ENCODE measurements around the gene TNRC18. TPM values are rescaled to one million over a fixed set of nuclear protein-coding genes. Genes with fewer than 3 reads are reported as not detected.

Gene TNRC18
- total RNA-seq, 2 donors from 2014 or later: 67.6 to 69.0 TPM

- Mint-ChIP-seq H3K36me3 (ENCODE audit: insufficient read depth in 2 of 2) (no peaks in the 10 kb centered on the region), H3K27ac (no peak overlapping the region), H3K9me3 (no peaks in the 10 kb centered on the region), H3K4me3 (no peak overlapping the region), H3K4me1 (ENCODE audit: low read depth) (no peaks in the 10 kb centered on the region), H3K27me3 (ENCODE audit: low read depth) (no peaks in the 10 kb centered on the region)
- ATAC-seq (replicated peaks in 1 of 2): no peak
- DNase-seq: no peak
Measured at GRCh38 chr7:5442757-5443305, 19.2 kb upstream of the TNRC18 start.

GRCh38 chr7:5441840-5442503 is 18.3 kb upstream of the TNRC18 start:
- ATAC-seq (replicated peaks in 1 of 2) (no peak), DNase-seq (no peak)
- Mint-ChIP-seq H3K4me3 (no peak overlapping the region), H3K27ac (no peak overlapping the region), H3K9me3 (peaks cover 0 to 1% of the 10 kb centered on the region in 2 donors), H3K36me3 (ENCODE audit: insufficient read depth in 2 of 2) (no peaks in the 10 kb centered on the region), H3K27me3 (ENCODE audit: low read depth) (no peaks in the 10 kb centered on the region), H3K4me1 (ENCODE audit: low read depth) (no peaks in the 10 kb centered on the region)

GRCh38 chr7:5439572-5440496 is 16.2 kb upstream of the TNRC18 start:
- Mint-ChIP-seq H3K4me3 (no peak overlapping the region), H3K27ac (no peak overlapping the region), H3K27me3 (ENCODE audit: low read depth) (no peaks in the 10 kb centered on the region), H3K36me3 (ENCODE audit: insufficient read depth in 2 of 2) (peaks cover 0 to 2% of the 10 kb centered on the region in 2 donors), H3K4me1 (ENCODE audit: low read depth) (no peaks in the 10 kb centered on the region), H3K9me3 (peaks cover 0 to 1% of the 10 kb centered on the region in 2 donors)
- DNase-seq (no peak), ATAC-seq (replicated peaks in 1 of 2) (no peak)

- Mint-ChIP-seq H3K27ac (no peak overlapping the region), H3K27me3 (ENCODE audit: low read depth) (no peaks in the 10 kb centered on the region), H3K9me3 (peaks cover 0 to 1% of the 10 kb centered on the region in 2 donors), H3K4me1 (ENCODE audit: low read depth) (no peaks in the 10 kb centered on the region), H3K4me3 (no peak overlapping the region), H3K36me3 (ENCODE audit: insufficient read depth in 2 of 2) (peaks cover 0 to 2% of the 10 kb centered on the region in 2 donors)
- ATAC-seq (replicated peaks in 1 of 2) (no peak), DNase-seq (no peak)
Measured at GRCh38 chr7:5439209-5439571, 15.6 kb upstream of the TNRC18 start.

- ATAC-seq (replicated peaks in 1 of 2) (no peak), DNase-seq (no peak)
- Mint-ChIP-seq H3K27ac (no peak overlapping the region), H3K36me3 (ENCODE audit: insufficient read depth in 2 of 2) (peaks cover 0 to 2% of the 10 kb centered on the region in 2 donors), H3K27me3 (ENCODE audit: low read depth) (no peaks in the 10 kb centered on the region), H3K4me3 (no peak overlapping the region), H3K4me1 (ENCODE audit: low read depth) (no peaks in the 10 kb centered on the region), H3K9me3 (peaks cover 0 to 1% of the 10 kb centered on the region in 2 donors)
Measured at GRCh38 chr7:5437987-5438386, 14.4 kb upstream of the TNRC18 start.

GRCh38 chr7:5437348-5437892 is 13.8 kb upstream of the TNRC18 start:
- no peak for DNase-seq
- ATAC-seq (replicated peaks in 1 of 2): no peak
- Mint-ChIP-seq H3K27me3 (ENCODE audit: low read depth) (peaks cover 3% of the 10 kb centered on the region), H3K27ac (no peak overlapping the region), H3K9me3 (peaks cover 0 to 1% of the 10 kb centered on the region in 2 donors), H3K4me1 (ENCODE audit: low read depth) (no peaks in the 10 kb centered on the region), H3K4me3 (no peak overlapping the region), H3K36me3 (ENCODE audit: insufficient read depth in 2 of 2) (peaks cover 0 to 2% of the 10 kb centered on the region in 2 donors)

GRCh38 chr7:5436003-5436678 is 12.5 kb upstream of the TNRC18 start:
- H3K4me3 Mint-ChIP-seq: no peak overlapping the region

GRCh38 chr7:5435291-5436002 is 11.8 kb upstream of the TNRC18 start:
- peaks cover 20% of the 10 kb centered on the region for H3K27me3 Mint-ChIP-seq (ENCODE audit: low read depth)
- H3K27ac Mint-ChIP-seq: no peak overlapping the region

More at GRCh38 chr7:5436003-5436678, 12.5 kb upstream of the TNRC18 start:
- Mint-ChIP-seq H3K27me3 (ENCODE audit: low read depth) (peaks cover 16% of the 10 kb centered on the region), H3K9me3 (peaks cover 0 to 1% of the 10 kb centered on the region in 2 donors), H3K4me1 (ENCODE audit: low read depth) (no peaks in the 10 kb centered on the region), H3K27ac (no peak overlapping the region), H3K36me3 (ENCODE audit: insufficient read depth in 2 of 2) (peaks cover 0 to 2% of the 10 kb centered on the region in 2 donors)
- no peak for ATAC-seq (replicated peaks in 1 of 2)
- DNase-seq: no peak

GRCh38 chr7:5433181-5433580 is 9.5 kb upstream of the TNRC18 start:
- Mint-ChIP-seq H3K36me3 (ENCODE audit: insufficient read depth in 2 of 2) (peaks cover 0 to 2% of the 10 kb centered on the region in 2 donors), H3K9me3 (peaks cover 0 to 1% of the 10 kb centered on the region in 2 donors), H3K27ac (no peak overlapping the region), H3K27me3 (ENCODE audit: low read depth) (peaks cover 40% of the 10 kb centered on the region), H3K4me1 (ENCODE audit: low read depth) (peaks cover 14% of the 10 kb centered on the region), H3K4me3 (no peak overlapping the region)
- no peak for DNase-seq
- ATAC-seq (replicated peaks in 1 of 2): no peak

More at GRCh38 chr7:5435291-5436002, 11.8 kb upstream of the TNRC18 start:
- Mint-ChIP-seq H3K9me3 (peaks cover 0 to 1% of the 10 kb centered on the region in 2 donors), H3K4me1 (ENCODE audit: low read depth) (no peaks in the 10 kb centered on the region), H3K4me3 (no peak overlapping the region), H3K36me3 (ENCODE audit: insufficient read depth in 2 of 2) (peaks cover 0 to 2% of the 10 kb centered on the region in 2 donors)
- ATAC-seq (replicated peaks in 1 of 2) (no peak), DNase-seq (no peak)

- peaks cover 0 to 1% of the 10 kb centered on the region in 2 donors for H3K9me3 Mint-ChIP-seq
- peaks cover 42% of the 10 kb centered on the region for H3K27me3 Mint-ChIP-seq (ENCODE audit: low read depth)
Measured at GRCh38 chr7:5432691-5433090, 9.1 kb upstream of the TNRC18 start.

GRCh38 chr7:5431560-5432015 is 8.0 kb upstream of the TNRC18 start:
- H3K27ac Mint-ChIP-seq: no peak overlapping the region

More at GRCh38 chr7:5432691-5433090, 9.1 kb upstream of the TNRC18 start:
- DNase-seq (no peak), ATAC-seq (replicated peaks in 1 of 2) (no peak)
- Mint-ChIP-seq H3K27ac (no peak overlapping the region), H3K4me3 (no peak overlapping the region), H3K4me1 (ENCODE audit: low read depth) (peaks cover 15% of the 10 kb centered on the region), H3K36me3 (ENCODE audit: insufficient read depth in 2 of 2) (peaks cover 0 to 2% of the 10 kb centered on the region in 2 donors)

GRCh38 chr7:5430612-5430947 is 6.9 kb upstream of the TNRC18 start:
- H3K4me1 Mint-ChIP-seq (ENCODE audit: low read depth): peaks cover 26% of the 10 kb centered on the region
- H3K4me3 Mint-ChIP-seq: no peak overlapping the region
- no peak overlapping the region for H3K27ac Mint-ChIP-seq
- DNase-seq (no peak), ATAC-seq (replicated peaks in 1 of 2) (no peak)
- no peaks in the 10 kb centered on the region for H3K9me3 Mint-ChIP-seq
- H3K27me3 Mint-ChIP-seq (ENCODE audit: low read depth): peaks cover 56% of the 10 kb centered on the region
- H3K36me3 Mint-ChIP-seq (ENCODE audit: insufficient read depth in 2 of 2): no peaks in the 10 kb centered on the region

More at GRCh38 chr7:5431560-5432015, 8.0 kb upstream of the TNRC18 start:
- Mint-ChIP-seq H3K9me3 (no peaks in the 10 kb centered on the region), H3K4me1 (ENCODE audit: low read depth) (peaks cover 21% of the 10 kb centered on the region), H3K27me3 (ENCODE audit: low read depth) (peaks cover 49% of the 10 kb centered on the region), H3K4me3 (no peak overlapping the region), H3K36me3 (ENCODE audit: insufficient read depth in 2 of 2) (peaks cover 0 to 2% of the 10 kb centered on the region in 2 donors)
- no peak for DNase-seq
- no peak for ATAC-seq (replicated peaks in 1 of 2)
